Spleen (tissue), 11 donors: ENCODE data around the gene SLC7A5. TPM values are rescaled to one million over a fixed set of nuclear protein-coding genes. Genes with fewer than 3 reads are reported as not detected.

Source experiments
- DNase-seq: peaks from one replicate; pipeline ENCODE4 v3.0.0-alpha.2; 2020
- H3K27ac ChIP-seq, 8 donors: fragments of 200-600 bp; sonication (generic) in 7 of 8; 1 replicate in 4 of 8; 2 replicates in 4 of 8; pipeline versions ENCODE4 v1.5.0 to v1.8.0; 2016 to 2021; ENCODE audit warnings: inconsistent platforms in 4 of 8, mild to moderate bottlenecking in 4 of 8, moderate library complexity in 1 of 8
- H3K27me3 ChIP-seq, 7 donors: fragments of 200-600 bp; sonication (generic) in 6 of 7; replicated peaks in 1 of 7; 1 replicate in 4 of 7; 2 replicates in 3 of 7; pipeline versions ENCODE4 v1.5.0 to v1.8.0; 2016 to 2021; ENCODE audit warnings: inconsistent platforms in 3 of 7, mild to moderate bottlenecking in 1 of 7
- H3K36me3 ChIP-seq, 6 donors: fragments of 200-600 bp; sonication (generic) in 5 of 6; 1 replicate in 4 of 6; 2 replicates in 2 of 6; pipeline versions ENCODE4 v1.5.0 to v1.8.0; 2016 to 2021; ENCODE audit warnings: inconsistent platforms in 2 of 6
- H3K4me1 ChIP-seq, 6 donors: fragments of 200-600 bp; sonication (generic) in 5 of 6; 1 replicate in 3 of 6; 2 replicates in 3 of 6; pipeline versions ENCODE4 v1.5.0 to v1.8.0; 2016 to 2021; ENCODE audit warnings: inconsistent platforms in 3 of 6
- H3K4me3 ChIP-seq, 8 donors: fragments of 200-600 bp; sonication (generic) in 7 of 8; 1 replicate in 4 of 8; 2 replicates in 4 of 8; pipeline versions ENCODE4 v1.5.0 to v1.8.0; 2016 to 2021; ENCODE audit warnings: inconsistent platforms in 4 of 8, mild to moderate bottlenecking in 4 of 8, moderate library complexity in 2 of 8
- H3K9me3 ChIP-seq, 8 donors: fragments of 200-600 bp; sonication (generic) in 7 of 8; 1 replicate in 4 of 8; 2 replicates in 4 of 8; pipeline versions ENCODE4 v1.5.0 to v1.8.0; 2016 to 2021; ENCODE audit warnings: inconsistent platforms in 4 of 8
- CTCF ChIP-seq, 11 experiments: fragments of 200-600 bp in 7 of 11; fragments of 450-650 bp in 4 of 11; sonication (generic) in 4 of 11; IDR thresholded peaks in 8 of 11; conservative IDR thresholded peaks in 3 of 11; 1 replicate in 7 of 11; 2 replicates in 4 of 11; pipeline versions ENCODE4 v1.4.0 to v1.8.0; 2016 to 2021; ENCODE audit warnings: antibody characterized with exemption in 11 of 11, inconsistent platforms in 4 of 11, mild to moderate bottlenecking in 1 of 11
- POLR2A ChIP-seq, 3 donors: fragments of 450-650 bp; IDR thresholded peaks; one replicate each; pipeline ENCODE4 v1.5.1; 2017; ENCODE audit warnings: antibody characterized with exemption in 3 of 3, mild to moderate bottlenecking in 1 of 3
- POLR2AphosphoS5 ChIP-seq, 3 donors: sonication (generic); formaldehyde crosslinking; IDR thresholded peaks; one replicate each; pipeline ENCODE4 v1.5.1; 2017; ENCODE audit warnings: antibody characterized with exemption in 3 of 3
- WGBS, 5 donors: extraction: QIAGEN DNeasy Blood & Tissue Kit in 3 of 5; methylation state at CpG; one replicate each; pipeline versions ENCODE4 v1.1.5 to v1.1.7; 2013 to 2018; 5-methylcytosine and 5-hydroxymethylcytosine counted together
- intact Hi-C: fragments of 100-400 bp; cut with DNase I; formaldehyde crosslinking; loops from one replicate; pipeline ENCODE4 v1.15.0; 2023; ENCODE audit warnings: low total_unique reads
- microRNA-seq, 3 donors: library from miRNA; unstranded; fragments of <30 nt; microRNA quantifications; one replicate each; pipeline versions ENCODE4 to v1.1.0, GENCODE V29; 2019 to 2020
- polyA plus RNA-seq, 3 donors: library from polyadenylated mRNA; stranded (reverse); fragments of 200-250 nt; gene quantifications; one replicate each; pipeline ENCODE4 v1.2.1, GENCODE V29; 2013
- small RNA-seq, 4 donors: library from RNA; depleted of rRNA; stranded (forward); fragments of <200 nt; gene quantifications; one replicate each; pipeline ENCODE3, GENCODE V24; 2016
- total RNA-seq, 7 donors: library from RNA; depleted of rRNA in 3 of 7; stranded (reverse); fragments of >200 nt in 3 of 7; fragmentation: NEBNext Ultra II Directional in 4 of 7; extraction: Animal tissue kit (Norgen Biotek cat#: 25700) in 4 of 7; gene quantifications; one replicate each; pipeline versions ENCODE4 v1.1.0 to v1.2.1, GENCODE V29; 2016 to 2021
- donor health status: healthy with polysubstance abuse.
- donor health status: DM: no; HTN: no; CAD: no; lungs with moderate emphysema.
- donor health status: DM: no; HTN: no; CAD: no.
- donor health status: Bipolar disorder and iron deficiency.
- donor health status: healthy.
- donor health status: DM: no; HTN: no; CAD: no.
- donor health status: DM: yes; HTN: yes; CAD: no.

The SLC7A5 gene
- total and polyA plus RNA-seq, 10 donors = 2.5 to 30.6 (median 17.0) TPM

GRCh38 chr16:87784812-87785211 is 84.5 kb downstream of the SLC7A5 start:
- no peak for DNase-seq
- TF ChIP-seq POLR2AphosphoS5 (IDR thresholded peaks at IDR 0.05) (no peak), CTCF (IDR thresholded peaks at IDR 0.05 in 8 of 11, conservative IDR thresholded peaks at IDR 0.05 in 3 of 11) (no peak), POLR2A (IDR thresholded peaks at IDR 0.05) (no peak)
- no peaks in the 10 kb centered on the region for H3K27me3 ChIP-seq
- H3K36me3 ChIP-seq = no peaks in the 10 kb centered on the region
- no peak overlapping the region for H3K27ac ChIP-seq
- intact Hi-C loops = no loop called here
- no peak overlapping the region for H3K4me3 ChIP-seq
- peaks cover 15 to 24% (median 18%) of the 10 kb centered on the region in 6 donors for H3K4me1 ChIP-seq
- H3K9me3 ChIP-seq = peaks cover 0 to 9% (median 0%) of the 10 kb centered on the region in 8 donors
- 66 to 87% (median 74%) methylated on average over 6 to 10 of the region's 10 CpGs for WGBS, 5 donors

GRCh38 chr16:87782033-87782432 is 87.3 kb downstream of the SLC7A5 start:
- TF ChIP-seq POLR2A (IDR thresholded peaks at IDR 0.05) (no peak), POLR2AphosphoS5 (IDR thresholded peaks at IDR 0.05) (no peak), CTCF (IDR thresholded peaks at IDR 0.05 in 8 of 11, conservative IDR thresholded peaks at IDR 0.05 in 3 of 11) (no peak)
- no peak for DNase-seq
- 62 to 73% (median 70%) methylated on average over 4 of the region's 4 CpGs for WGBS, 5 donors
- Histone ChIP-seq H3K4me1 (peaks cover 30 to 48% (median 39%) of the 10 kb centered on the region in 6 donors), H3K36me3 (no peaks in the 10 kb centered on the region), H3K9me3 (peaks cover 0 to 9% (median 0%) of the 10 kb centered on the region in 8 donors), H3K27me3 (peaks cover 0 to 5% (median 0%) of the 10 kb centered on the region in 7 donors), H3K4me3 (no peak overlapping the region), H3K27ac (no peak overlapping the region)
- intact Hi-C loops = no loop called here

- Histone ChIP-seq H3K27me3 (peaks cover 0 to 19% (median 0%) of the 10 kb centered on the region in 7 donors), H3K36me3 (no peaks in the 10 kb centered on the region), H3K4me1 (peaks cover 30 to 48% (median 39%) of the 10 kb centered on the region in 6 donors), H3K27ac (peak overlapping the region in 5 of 8 donors; percentile 39 to 76 (median 57)), H3K4me3 (no peak overlapping the region), H3K9me3 (peaks cover 0 to 9% (median 0%) of the 10 kb centered on the region in 8 donors)
- TF ChIP-seq CTCF (IDR thresholded peaks at IDR 0.05 in 8 of 11, conservative IDR thresholded peaks at IDR 0.05 in 3 of 11) (no peak), POLR2AphosphoS5 (IDR thresholded peaks at IDR 0.05) (peak in 2 of 3 donors; percentile 74 to 79), POLR2A (IDR thresholded peaks at IDR 0.05) (no peak)
- intact Hi-C loops = no loop called here
- WGBS, 5 donors = 26 to 47% (median 35%) methylated on average over 10 of the region's 10 CpGs
- no peak for DNase-seq
Measured at GRCh38 chr16:87780385-87780989, 88.8 kb downstream of the SLC7A5 start.

Small RNAs within 50 kb of the gene (microRNA-seq; reads per million reads assigned to microRNA genes)
- 0 reads per million in 3 donors for gene MIR6775

Small RNAs within 50 kb of the gene (small RNA-seq; reads per million reads assigned to genes)
- gene MIR6775 = 0 reads per million in 4 donors

Other genes starting within 250 kb of the SLC7A5 start
- 10 to 100 TPM; 46.7 to 91.7 (median 58.4) TPM for gene KLHDC4, start 103.5 kb downstream of the SLC7A5 start, total RNA-seq
- gene KLHDC4, start 103.5 kb downstream of the SLC7A5 start, polyA plus RNA-seq = 10 to 100 TPM; 30.2 to 58.0 (median 55.4) TPM
- gene CA5A, start 67.0 kb upstream of the SLC7A5 start, total RNA-seq = not detected
- not detected for gene CA5A, start 67.0 kb upstream of the SLC7A5 start, polyA plus RNA-seq
- gene BANP, start 81.9 kb upstream of the SLC7A5 start, total RNA-seq = 10 to 100 TPM; 33.7 to 57.1 (median 50.0) TPM
- gene BANP, start 81.9 kb upstream of the SLC7A5 start, polyA plus RNA-seq = 10 to 100 TPM; 15.9 to 27.5 (median 25.0) TPM